WTC11 (cell line): ENCODE data around the gene RAB17. TPM values are rescaled to one million over a fixed set of nuclear protein-coding genes. Genes with fewer than 3 reads are reported as not detected.
A peak's percentile ranks its signal among the peaks of the same experiment; 100 is the strongest.

Experiments
- ATAC-seq: fragments of 200-7000 bp; cut with Tn5 transposase; 2 replicates; pipeline ENCODE4 v1.10.0; 2021; ENCODE audit warnings: mild to moderate bottlenecking, moderate library complexity
- CTCF ChIA-PET: fragments of 300-600 bp; sonication (Branson Sonifier 250); formaldehyde crosslinking; loops from one replicate; lab custom pipeline; 2021; ENCODE audit warnings: antibody characterized with exemption; lab: Charles Lee
- POLR2A ChIA-PET: fragments of 350-600 bp; sonication (Branson Sonifier 250); formaldehyde crosslinking; loops from one replicate; lab custom pipeline; 2021; ENCODE audit warnings: antibody characterized with exemption; lab: Charles Lee
- DNase-seq: peaks from one replicate; pipeline ENCODE4 v3.0.0; 2021; ENCODE audit warnings: low spot score
- H3K27ac Mint-ChIP-seq: 2 replicates; pipeline ENCODE4 v1.8.0; 2021; ENCODE audit warnings: mixed read lengths
- H3K27me3 Mint-ChIP-seq: 2 replicates; pipeline ENCODE4 v1.8.0; 2021; ENCODE audit warnings: low read depth, mild to moderate bottlenecking, moderate library complexity, mixed read lengths
- H3K36me3 Mint-ChIP-seq: 2 replicates; pipeline ENCODE4 v1.8.0; 2021; ENCODE audit warnings: mixed read lengths
- H3K4me1 Mint-ChIP-seq: 2 replicates; pipeline ENCODE4 v1.8.0; 2022; ENCODE audit warnings: mixed read lengths
- H3K4me3 Mint-ChIP-seq: 2 replicates; pipeline ENCODE4 v1.8.0; 2021; ENCODE audit warnings: mild to moderate bottlenecking, moderate library complexity, mixed read lengths
- H3K9me3 Mint-ChIP-seq: 2 replicates; pipeline ENCODE4 v1.8.0; 2021; ENCODE audit warnings: mixed read lengths
- CDX4 ChIP-seq: fragments of 250-450 bp; sonication (Bioruptor Pico); IDR thresholded peaks from 2 replicates; pipeline ENCODE4 v1.9.0; 2021; ENCODE audit warnings: moderate library complexity, mild to moderate bottlenecking, inconsistent platforms, borderline replicate concordance
- CREM ChIP-seq: sonication (generic); formaldehyde crosslinking; IDR thresholded peaks from 2 replicates; pipeline ENCODE4 v1.8.1; 2022; ENCODE audit warnings: mild to moderate bottlenecking, missing genetic modification reagents, moderate library complexity
- ETV6 ChIP-seq: sonication (generic); formaldehyde crosslinking; IDR thresholded peaks from 2 replicates; pipeline ENCODE4 v1.8.1; 2022; ENCODE audit warnings: mild to moderate bottlenecking, missing genetic modification reagents
- FOXK1 ChIP-seq: sonication (generic); formaldehyde crosslinking; IDR thresholded peaks from 2 replicates; pipeline ENCODE4 v1.8.0; 2022; ENCODE audit warnings: mild to moderate bottlenecking, moderate library complexity, missing genetic modification reagents
- GABPB1 ChIP-seq: sonication (generic); formaldehyde crosslinking; IDR thresholded peaks from 2 replicates; pipeline ENCODE4 v1.8.1; 2023; ENCODE audit warnings: mild to moderate bottlenecking, missing genetic modification reagents
- JAZF1 ChIP-seq: fragments of 250-450 bp; sonication (Bioruptor Pico); IDR thresholded peaks from 2 replicates; pipeline ENCODE4 v1.9.0; 2021; ENCODE audit warnings: moderate library complexity, mild to moderate bottlenecking, inconsistent platforms
- MYBL2 ChIP-seq: sonication (generic); formaldehyde crosslinking; IDR thresholded peaks from 2 replicates; pipeline ENCODE4 v1.8.1; 2023; ENCODE audit warnings: mild to moderate bottlenecking, moderate library complexity, missing genetic modification reagents
- NFATC4 ChIP-seq: fragments of 250-450 bp; sonication (Bioruptor Pico); IDR thresholded peaks from 2 replicates; pipeline ENCODE4 v1.9.0; 2021; ENCODE audit warnings: mild to moderate bottlenecking
- NR1H2 ChIP-seq: sonication (generic); formaldehyde crosslinking; IDR thresholded peaks from 2 replicates; pipeline ENCODE4 v1.9.0; 2021; ENCODE audit warnings: mild to moderate bottlenecking, moderate library complexity, missing genetic modification reagents
- NR3C1 ChIP-seq: sonication (generic); formaldehyde crosslinking; conservative IDR thresholded peaks from 2 replicates; pipeline ENCODE4 v1.8.1; 2023; ENCODE audit warnings: low read depth, mild to moderate bottlenecking, missing genetic modification reagents
- OVOL2 ChIP-seq: fragments of 250-450 bp; sonication (Bioruptor Pico); IDR thresholded peaks from 2 replicates; pipeline ENCODE4 v1.9.0; 2021; ENCODE audit warnings: mild to moderate bottlenecking, borderline replicate concordance
- TEAD1 ChIP-seq: sonication (generic); formaldehyde crosslinking; IDR thresholded peaks from 2 replicates; pipeline ENCODE4 v1.8.0; 2022; ENCODE audit warnings: mild to moderate bottlenecking, missing genetic modification reagents
- TP53 ChIP-seq: sonication (generic); formaldehyde crosslinking; IDR thresholded peaks from 2 replicates; pipeline ENCODE4 v1.8.1; 2023; ENCODE audit warnings: mild to moderate bottlenecking, missing genetic modification reagents
- ZNF121 ChIP-seq: sonication (generic); formaldehyde crosslinking; IDR thresholded peaks from 2 replicates; pipeline ENCODE4 v1.8.0; 2023; ENCODE audit warnings: missing genetic modification reagents
- ZNF138 ChIP-seq: sonication (generic); formaldehyde crosslinking; conservative IDR thresholded peaks from 2 replicates; pipeline ENCODE4 v1.8.1; 2022; ENCODE audit warnings: mild to moderate bottlenecking, moderate library complexity, missing genetic modification reagents
- ZNF219 ChIP-seq: sonication (generic); formaldehyde crosslinking; IDR thresholded peaks from 2 replicates; pipeline ENCODE4 v1.8.0; 2023; ENCODE audit warnings: missing genetic modification reagents, mild to moderate bottlenecking, borderline replicate concordance
- ZNF263 ChIP-seq: sonication (generic); formaldehyde crosslinking; IDR thresholded peaks from 2 replicates; pipeline ENCODE4 v1.8.1; 2022; ENCODE audit warnings: low read depth, mild to moderate bottlenecking, moderate library complexity, missing genetic modification reagents
- total RNA-seq: library from RNA; stranded (reverse); gene quantifications from 3 replicates; pipeline ENCODE4 v1.2.3, GENCODE V29; 2021
- TF ChIP-seq, protein P1 (sequence below): sonication (generic); formaldehyde crosslinking; IDR thresholded peaks from 2 replicates; pipeline ENCODE4 v1.8.0; 2022; ENCODE audit warnings: mild to moderate bottlenecking, missing genetic modification reagents
- TF ChIP-seq, protein P2 (sequence below): sonication (generic); formaldehyde crosslinking; IDR thresholded peaks from 2 replicates; pipeline ENCODE4 v1.8.1; 2022; ENCODE audit warnings: missing genetic modification reagents, borderline replicate concordance
- TF ChIP-seq, protein P3 (sequence below): sonication (generic); formaldehyde crosslinking; IDR thresholded peaks from 2 replicates; pipeline ENCODE4 v1.8.1; 2023; ENCODE audit warnings: mild to moderate bottlenecking, missing genetic modification reagents, moderate library complexity
- TF ChIP-seq, protein P4 (sequence below): sonication (generic); formaldehyde crosslinking; IDR thresholded peaks from 2 replicates; pipeline ENCODE4 v1.8.0; 2023; ENCODE audit warnings: mild to moderate bottlenecking, missing genetic modification reagents
- TF ChIP-seq, protein P5 (sequence below): sonication (generic); formaldehyde crosslinking; IDR thresholded peaks from 2 replicates; pipeline ENCODE4 v1.8.0; 2022; ENCODE audit warnings: mild to moderate bottlenecking, missing genetic modification reagents
- TF ChIP-seq, protein P6 (sequence below): fragments of 250-450 bp; sonication (Bioruptor Pico); IDR thresholded peaks from 2 replicates; pipeline ENCODE4 v1.9.0; 2021; ENCODE audit warnings: mild to moderate bottlenecking
- TF ChIP-seq, protein P7 (sequence below): fragments of 250-450 bp; sonication (Bioruptor Pico); conservative IDR thresholded peaks from 2 replicates; pipeline ENCODE4 v1.9.0; 2021; ENCODE audit warnings: mild to moderate bottlenecking

The RAB17 gene
- total RNA-seq, 1 experiment from 2014 or later = 140 TPM

DNA sequence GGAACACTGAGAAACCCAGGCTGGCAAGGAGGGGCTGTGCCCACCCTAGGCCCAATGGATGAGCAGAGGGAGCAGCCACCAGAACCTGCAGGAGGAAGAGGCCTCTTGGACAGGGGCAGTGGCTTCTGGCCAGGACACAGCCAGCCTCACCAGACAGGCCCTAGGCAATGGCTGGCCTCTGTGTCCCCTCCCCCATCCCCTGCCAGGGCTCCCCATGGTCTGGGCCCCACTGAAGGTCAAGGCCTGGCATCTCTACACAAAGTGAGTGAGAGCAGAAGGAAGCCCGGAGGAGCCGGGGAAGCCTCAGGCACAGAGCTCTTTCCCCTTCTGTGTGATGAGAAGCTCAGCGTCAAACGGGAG lies 17.8 kb downstream of the RAB17 start:
- no peak for TF ChIP-seq ZNF121 (CRISPR knock-in tag)
- TF ChIP-seq NR1H2 = no peak
- TF ChIP-seq, protein P1, sequence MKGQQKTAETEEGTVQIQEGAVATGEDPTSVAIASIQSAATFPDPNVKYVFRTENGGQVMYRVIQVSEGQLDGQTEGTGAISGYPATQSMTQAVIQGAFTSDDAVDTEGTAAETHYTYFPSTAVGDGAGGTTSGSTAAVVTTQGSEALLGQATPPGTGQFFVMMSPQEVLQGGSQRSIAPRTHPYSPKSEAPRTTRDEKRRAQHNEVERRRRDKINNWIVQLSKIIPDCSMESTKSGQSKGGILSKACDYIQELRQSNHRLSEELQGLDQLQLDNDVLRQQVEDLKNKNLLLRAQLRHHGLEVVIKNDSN (CRISPR knock-in tag) = no peak
- no peak for TF ChIP-seq NR3C1 (CRISPR knock-in tag)
- TF ChIP-seq, protein P2, sequence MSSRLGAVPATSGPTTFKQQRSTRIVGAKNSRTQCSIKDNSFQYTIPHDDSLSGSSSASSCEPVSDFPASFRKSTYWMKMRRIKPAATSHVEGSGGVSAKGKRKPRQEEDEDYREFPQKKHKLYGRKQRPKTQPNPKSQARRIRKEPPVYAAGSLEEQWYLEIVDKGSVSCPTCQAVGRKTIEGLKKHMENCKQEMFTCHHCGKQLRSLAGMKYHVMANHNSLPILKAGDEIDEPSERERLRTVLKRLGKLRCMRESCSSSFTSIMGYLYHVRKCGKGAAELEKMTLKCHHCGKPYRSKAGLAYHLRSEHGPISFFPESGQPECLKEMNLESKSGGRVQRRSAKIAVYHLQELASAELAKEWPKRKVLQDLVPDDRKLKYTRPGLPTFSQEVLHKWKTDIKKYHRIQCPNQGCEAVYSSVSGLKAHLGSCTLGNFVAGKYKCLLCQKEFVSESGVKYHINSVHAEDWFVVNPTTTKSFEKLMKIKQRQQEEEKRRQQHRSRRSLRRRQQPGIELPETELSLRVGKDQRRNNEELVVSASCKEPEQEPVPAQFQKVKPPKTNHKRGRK = no peak
- no peak for TF ChIP-seq GABPB1 (CRISPR knock-in tag)
- TF ChIP-seq, protein P3, sequence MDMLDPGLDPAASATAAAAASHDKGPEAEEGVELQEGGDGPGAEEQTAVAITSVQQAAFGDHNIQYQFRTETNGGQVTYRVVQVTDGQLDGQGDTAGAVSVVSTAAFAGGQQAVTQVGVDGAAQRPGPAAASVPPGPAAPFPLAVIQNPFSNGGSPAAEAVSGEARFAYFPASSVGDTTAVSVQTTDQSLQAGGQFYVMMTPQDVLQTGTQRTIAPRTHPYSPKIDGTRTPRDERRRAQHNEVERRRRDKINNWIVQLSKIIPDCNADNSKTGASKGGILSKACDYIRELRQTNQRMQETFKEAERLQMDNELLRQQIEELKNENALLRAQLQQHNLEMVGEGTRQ (CRISPR knock-in tag) = no peak
- no peak for TF ChIP-seq ZNF263 (CRISPR knock-in tag)
- TF ChIP-seq NFATC4 (CRISPR knock-in tag) = no peak
- TF ChIP-seq, protein P4, sequence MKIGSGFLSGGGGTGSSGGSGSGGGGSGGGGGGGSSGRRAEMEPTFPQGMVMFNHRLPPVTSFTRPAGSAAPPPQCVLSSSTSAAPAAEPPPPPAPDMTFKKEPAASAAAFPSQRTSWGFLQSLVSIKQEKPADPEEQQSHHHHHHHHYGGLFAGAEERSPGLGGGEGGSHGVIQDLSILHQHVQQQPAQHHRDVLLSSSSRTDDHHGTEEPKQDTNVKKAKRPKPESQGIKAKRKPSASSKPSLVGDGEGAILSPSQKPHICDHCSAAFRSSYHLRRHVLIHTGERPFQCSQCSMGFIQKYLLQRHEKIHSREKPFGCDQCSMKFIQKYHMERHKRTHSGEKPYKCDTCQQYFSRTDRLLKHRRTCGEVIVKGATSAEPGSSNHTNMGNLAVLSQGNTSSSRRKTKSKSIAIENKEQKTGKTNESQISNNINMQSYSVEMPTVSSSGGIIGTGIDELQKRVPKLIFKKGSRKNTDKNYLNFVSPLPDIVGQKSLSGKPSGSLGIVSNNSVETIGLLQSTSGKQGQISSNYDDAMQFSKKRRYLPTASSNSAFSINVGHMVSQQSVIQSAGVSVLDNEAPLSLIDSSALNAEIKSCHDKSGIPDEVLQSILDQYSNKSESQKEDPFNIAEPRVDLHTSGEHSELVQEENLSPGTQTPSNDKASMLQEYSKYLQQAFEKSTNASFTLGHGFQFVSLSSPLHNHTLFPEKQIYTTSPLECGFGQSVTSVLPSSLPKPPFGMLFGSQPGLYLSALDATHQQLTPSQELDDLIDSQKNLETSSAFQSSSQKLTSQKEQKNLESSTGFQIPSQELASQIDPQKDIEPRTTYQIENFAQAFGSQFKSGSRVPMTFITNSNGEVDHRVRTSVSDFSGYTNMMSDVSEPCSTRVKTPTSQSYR = no peak
- no peak for TF ChIP-seq TEAD1
- TF ChIP-seq ETV6 (CRISPR knock-in tag) = no peak
- TF ChIP-seq OVOL2 = no peak
- TF ChIP-seq, protein P5, sequence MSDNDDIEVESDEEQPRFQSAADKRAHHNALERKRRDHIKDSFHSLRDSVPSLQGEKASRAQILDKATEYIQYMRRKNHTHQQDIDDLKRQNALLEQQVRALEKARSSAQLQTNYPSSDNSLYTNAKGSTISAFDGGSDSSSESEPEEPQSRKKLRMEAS (CRISPR knock-in tag) = no peak

DNA sequence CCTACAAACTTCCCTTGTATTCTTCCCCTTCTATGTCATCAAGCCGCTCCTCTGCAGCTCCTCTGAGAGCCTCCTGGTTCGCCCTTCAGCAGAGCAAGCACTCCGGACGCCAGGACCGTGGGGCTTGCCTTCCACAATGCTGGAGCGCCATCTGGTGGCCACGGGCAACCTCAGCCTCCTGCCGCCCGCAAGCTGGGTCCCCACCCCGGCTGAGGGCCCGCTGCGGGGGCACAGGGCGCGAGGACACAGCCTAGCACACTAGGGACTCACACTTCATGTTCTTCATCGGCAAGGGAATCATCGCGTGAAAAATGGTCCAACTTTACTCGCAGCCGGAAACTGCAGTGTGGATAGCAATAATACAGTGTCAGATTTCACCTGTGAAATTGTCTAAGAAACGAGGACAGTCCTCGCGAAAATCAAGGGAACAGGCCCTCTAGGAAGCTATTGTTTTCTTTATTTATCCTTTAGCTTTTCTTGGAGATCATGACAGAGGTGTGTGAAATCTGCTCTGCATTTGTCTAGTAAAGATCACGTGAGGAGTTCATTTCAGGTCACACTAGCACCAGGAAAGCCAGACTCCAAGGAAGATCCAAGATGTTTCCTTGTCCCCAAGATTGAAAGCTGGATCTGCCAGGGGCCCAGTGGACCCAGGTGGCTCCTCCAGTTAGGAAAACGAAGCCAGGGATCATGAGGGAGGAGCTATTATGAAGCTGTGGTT lies 18.4 kb downstream of the RAB17 start:
- peaks cover 18% of the 10 kb centered on the region for H3K36me3 Mint-ChIP-seq
- H3K27ac Mint-ChIP-seq = peak overlapping the region; percentile 24; the same call in 1 of the 2 replicates
- H3K4me1 Mint-ChIP-seq = peaks cover 41% of the 10 kb centered on the region
- no peak overlapping the region for H3K4me3 Mint-ChIP-seq
- no peaks in the 10 kb centered on the region for H3K27me3 Mint-ChIP-seq
- peaks cover 4% of the 10 kb centered on the region for H3K9me3 Mint-ChIP-seq
- peak; percentile 97 for DNase-seq
- POLR2A ChIA-PET = interaction anchor here (0.7 to 1.6 kb wide), 3 partner anchors 19 to 380 kb away, joined by 3 to 11 read pairs (median 4); partner anchors contain the start of gene RAB17
- peak; percentile 91 for ATAC-seq
- CTCF ChIA-PET = interaction anchor here (0.6 to 7.1 kb wide), 91 partner anchors 10 to 716 kb away, joined by 3 to 385 read pairs (median 6); partner anchors contain the start of genes COL6A3, COPS8, MLPH and RAB17
- TF ChIP-seq FOXK1 (CRISPR knock-in tag) (no peak), MYBL2 (CRISPR knock-in tag) (no peak), CREM (CRISPR knock-in tag) (no peak), JAZF1 (CRISPR knock-in tag) (no peak), CDX4 (CRISPR knock-in tag) (no peak), ZNF138 (CRISPR knock-in tag) (no peak), OVOL2 (no peak), ZNF219 (CRISPR knock-in tag) (no peak), TP53 (CRISPR knock-in tag) (no peak), TEAD1 (peak; percentile 82), ZNF121 (CRISPR knock-in tag) (no peak)
- TF ChIP-seq, protein P6, sequence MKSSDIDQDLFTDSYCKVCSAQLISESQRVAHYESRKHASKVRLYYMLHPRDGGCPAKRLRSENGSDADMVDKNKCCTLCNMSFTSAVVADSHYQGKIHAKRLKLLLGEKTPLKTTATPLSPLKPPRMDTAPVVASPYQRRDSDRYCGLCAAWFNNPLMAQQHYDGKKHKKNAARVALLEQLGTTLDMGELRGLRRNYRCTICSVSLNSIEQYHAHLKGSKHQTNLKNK = no peak
- TF ChIP-seq, protein P7, sequence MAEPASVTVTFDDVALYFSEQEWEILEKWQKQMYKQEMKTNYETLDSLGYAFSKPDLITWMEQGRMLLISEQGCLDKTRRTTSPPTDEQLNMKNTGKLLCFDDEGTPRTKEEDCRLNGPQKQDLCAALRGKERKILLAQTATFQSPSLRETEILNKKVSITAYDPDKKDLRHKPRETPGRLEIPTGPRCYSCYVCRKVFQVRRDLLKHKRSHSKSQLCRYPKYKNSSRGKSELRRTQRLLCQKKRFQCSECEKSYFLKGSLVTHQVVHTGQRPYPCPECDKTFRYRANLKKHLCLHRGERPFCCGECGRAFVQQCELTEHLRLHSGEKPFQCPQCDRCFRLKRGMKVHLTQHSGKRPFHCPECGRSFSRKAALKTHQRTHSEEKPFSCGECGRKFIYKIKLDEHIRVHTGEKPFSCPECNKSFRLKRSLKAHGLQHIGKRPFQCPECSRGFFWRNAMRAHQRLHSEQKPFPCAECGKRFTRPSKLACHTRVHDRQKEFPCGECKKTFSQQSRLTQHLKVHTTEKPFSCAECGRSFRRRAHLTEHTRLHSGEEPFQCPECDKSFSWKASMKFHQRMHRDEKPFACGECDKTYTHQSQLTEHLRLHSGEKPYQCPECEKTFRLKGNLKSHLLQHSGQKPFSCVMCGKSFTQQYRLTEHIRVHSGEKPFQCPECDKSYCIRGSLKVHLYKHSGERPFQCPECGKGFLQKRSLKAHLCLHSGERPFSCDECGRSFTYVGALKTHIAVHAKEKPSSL = no peak
- TF ChIP-seq, protein P5 (CRISPR knock-in tag) = peak; percentile 69

More for the DNA sequence above, 17.8 kb downstream of the RAB17 start:
- Mint-ChIP-seq H3K27ac (peak overlapping the region; percentile 32), H3K9me3 (peaks cover 4% of the 10 kb centered on the region), H3K27me3 (no peaks in the 10 kb centered on the region), H3K4me3 (no peak overlapping the region), H3K36me3 (peaks cover 22% of the 10 kb centered on the region), H3K4me1 (peaks cover 41% of the 10 kb centered on the region)
- DNase-seq = no peak
- CTCF ChIA-PET = interaction anchor here (0.6 to 7.1 kb wide), 50 partner anchors 10 to 716 kb away, joined by 3 to 385 read pairs (median 10); partner anchors contain the start of genes COPS8, MLPH and RAB17
- POLR2A ChIA-PET = interaction anchor here (0.6 to 1.6 kb wide), 2 partner anchors 60 to 306 kb away, joined by 4 to 11 read pairs; no protein-coding TSS in a partner anchor
- no peak; the same call in 1 of the 2 replicates for ATAC-seq
